Endodermal cell (in vitro differentiated cells): Measurements from ENCODE around the gene FRRS1. TPM values are rescaled to one million over a fixed set of nuclear protein-coding genes. Genes with fewer than 3 reads are reported as not detected.

ENCODE experiments used
- DNase-seq: peaks from one replicate; pipeline ENCODE4 v3.0.0-alpha.2; 2017
- H3K27ac ChIP-seq: 2 replicates; pipeline ENCODE4 v1.5.1; 2013; ENCODE audit warnings: mild to moderate bottlenecking, low read depth, low read length, moderate library complexity
- H3K27me3 ChIP-seq: 2 replicates; pipeline ENCODE4 v1.6.1; 2013; ENCODE audit warnings: mild to moderate bottlenecking, low read length, moderate library complexity; ENCODE audit not compliant: insufficient read depth, control insufficient read depth, poor library complexity, severe bottlenecking
- H3K36me3 ChIP-seq: 2 replicates; pipeline ENCODE4 v1.7.0; 2013; ENCODE audit warnings: mild to moderate bottlenecking, low read length, moderate library complexity; ENCODE audit not compliant: control insufficient read depth, insufficient read depth
- H3K4me1 ChIP-seq: one replicate; pipeline ENCODE4 v1.7.0; 2013; ENCODE audit warnings: low read length; ENCODE audit not compliant: control insufficient read depth, insufficient read depth
- H3K4me3 ChIP-seq: 2 replicates; pipeline ENCODE4 v1.5.1; 2013; ENCODE audit warnings: mild to moderate bottlenecking, low read length, moderate library complexity
- H3K9ac ChIP-seq: 2 replicates; pipeline ENCODE4 v1.6.1; 2013; ENCODE audit warnings: mild to moderate bottlenecking, low read length, moderate library complexity; ENCODE audit not compliant: poor library complexity, severe bottlenecking; ENCODE audit errors: extremely low read depth
- H3K9me3 ChIP-seq: 2 replicates; pipeline ENCODE4 v1.6.1; 2013; ENCODE audit warnings: mild to moderate bottlenecking, low read length, moderate library complexity; ENCODE audit not compliant: control insufficient read depth
- H3K27ac Mint-ChIP-seq: 2 replicates; pipeline ENCODE4 v1.8.0; 2020; ENCODE audit warnings: mixed read lengths
- H3K27me3 Mint-ChIP-seq: 2 replicates; pipeline ENCODE4 v1.8.0; 2021; ENCODE audit warnings: mild to moderate bottlenecking, mixed read lengths; ENCODE audit not compliant: insufficient read depth
- H3K36me3 Mint-ChIP-seq: 2 replicates; pipeline ENCODE4 v1.8.0; 2020; ENCODE audit warnings: low read depth, mixed read lengths
- H3K4me1 Mint-ChIP-seq: 2 replicates; pipeline ENCODE4 v1.8.0; 2020; ENCODE audit warnings: mixed read lengths
- H3K4me3 Mint-ChIP-seq: 2 replicates; pipeline ENCODE4 v1.8.0; 2020; ENCODE audit warnings: mild to moderate bottlenecking, moderate library complexity, mixed read lengths
- H3K9me3 Mint-ChIP-seq: 2 replicates; pipeline ENCODE4 v1.8.0; 2020; ENCODE audit warnings: mild to moderate bottlenecking, mixed read lengths
- WGBS, 2 experiments: methylation state at CpG; one replicate each; pipeline versions ENCODE4 v1.1.5 to v1.1.7; 2013; ENCODE audit warnings: missing lambda C conversion rate in 2 of 2, mixed read lengths in 1 of 2; ENCODE audit not compliant: insufficient coverage in 1 of 2, insufficient read length in 1 of 2; 5-methylcytosine and 5-hydroxymethylcytosine counted together
- total RNA-seq, 2 donors: library from RNA; stranded (reverse); fragmentation: NEBNext Ultra II Directional in 1 of 2; extraction: Animal tissue kit (Norgen Biotek cat#: 25700) in 1 of 2; gene quantifications; 2 replicates in 1 of 2; 3 replicates in 1 of 2; pipeline ENCODE4 v1.2.1, GENCODE V29; 2021
- TF ChIP-seq, protein P1 (sequence below): fragments of 200-600 bp; sonication (generic); conservative IDR thresholded peaks from 2 replicates; pipeline ENCODE4 v1.5.0; 2021; ENCODE audit warnings: antibody characterized with exemption, mild to moderate bottlenecking

FRRS1 gene
- total RNA-seq, 2 donors from 2014 or later, result 9.9 to 24.4 TPM

DNA sequence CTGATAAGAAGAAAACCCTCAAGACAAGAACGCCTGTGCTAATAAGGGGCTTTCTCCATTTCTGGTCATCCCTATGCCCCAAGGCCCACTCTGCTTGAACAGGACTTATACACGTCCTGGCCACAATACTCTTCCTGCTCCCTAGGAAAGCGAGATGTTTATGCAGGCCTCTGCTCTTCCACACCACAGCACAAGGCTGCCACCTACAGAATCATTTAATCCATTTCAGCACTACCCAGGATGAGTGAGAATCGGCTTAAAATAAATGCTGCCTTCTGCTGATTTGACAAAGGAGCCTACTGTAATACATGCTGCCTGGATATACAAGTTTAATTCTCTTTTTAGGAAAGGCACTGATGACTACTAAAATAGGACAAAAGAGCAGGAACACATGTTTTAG, 29.4 kb downstream of the FRRS1 start:
- Histone ChIP-seq H3K4me1 (peaks cover 2% of the 10 kb centered on the region), H3K36me3 (peaks cover 31% of the 10 kb centered on the region), H3K9me3 (no peaks in the 10 kb centered on the region), H3K27ac (no peak overlapping the region), H3K4me3 (no peak overlapping the region), H3K27me3 (no peaks in the 10 kb centered on the region), H3K9ac (no peak overlapping the region)
- no peaks in the 10 kb centered on the region for H3K27me3 Mint-ChIP-seq
- TF ChIP-seq, protein P1, sequence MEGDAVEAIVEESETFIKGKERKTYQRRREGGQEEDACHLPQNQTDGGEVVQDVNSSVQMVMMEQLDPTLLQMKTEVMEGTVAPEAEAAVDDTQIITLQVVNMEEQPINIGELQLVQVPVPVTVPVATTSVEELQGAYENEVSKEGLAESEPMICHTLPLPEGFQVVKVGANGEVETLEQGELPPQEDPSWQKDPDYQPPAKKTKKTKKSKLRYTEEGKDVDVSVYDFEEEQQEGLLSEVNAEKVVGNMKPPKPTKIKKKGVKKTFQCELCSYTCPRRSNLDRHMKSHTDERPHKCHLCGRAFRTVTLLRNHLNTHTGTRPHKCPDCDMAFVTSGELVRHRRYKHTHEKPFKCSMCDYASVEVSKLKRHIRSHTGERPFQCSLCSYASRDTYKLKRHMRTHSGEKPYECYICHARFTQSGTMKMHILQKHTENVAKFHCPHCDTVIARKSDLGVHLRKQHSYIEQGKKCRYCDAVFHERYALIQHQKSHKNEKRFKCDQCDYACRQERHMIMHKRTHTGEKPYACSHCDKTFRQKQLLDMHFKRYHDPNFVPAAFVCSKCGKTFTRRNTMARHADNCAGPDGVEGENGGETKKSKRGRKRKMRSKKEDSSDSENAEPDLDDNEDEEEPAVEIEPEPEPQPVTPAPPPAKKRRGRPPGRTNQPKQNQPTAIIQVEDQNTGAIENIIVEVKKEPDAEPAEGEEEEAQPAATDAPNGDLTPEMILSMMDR, result peak; percentile 79
- DNase-seq, result peak; percentile 75
- no peak overlapping the region for H3K27ac Mint-ChIP-seq
- peaks cover 21% of the 10 kb centered on the region for H3K4me1 Mint-ChIP-seq
- H3K4me3 Mint-ChIP-seq, result no peak overlapping the region
- peaks cover 18% of the 10 kb centered on the region for H3K36me3 Mint-ChIP-seq
- WGBS, 2 experiments, result 27 to 39% methylated on average over 4 of the region's 4 CpGs
- no peaks in the 10 kb centered on the region for H3K9me3 Mint-ChIP-seq

GRCh38 chr1:99735852-99736251, 30.6 kb downstream of the FRRS1 start:
- peaks cover 31% of the 10 kb centered on the region for H3K36me3 ChIP-seq
- no peak overlapping the region for H3K27ac ChIP-seq
- Mint-ChIP-seq H3K9me3 (no peaks in the 10 kb centered on the region), H3K4me3 (no peak overlapping the region), H3K4me1 (peaks cover 21% of the 10 kb centered on the region), H3K27ac (no peak overlapping the region), H3K36me3 (peaks cover 13% of the 10 kb centered on the region), H3K27me3 (no peaks in the 10 kb centered on the region)
- H3K27me3 ChIP-seq, result no peaks in the 10 kb centered on the region
- H3K9me3 ChIP-seq, result no peaks in the 10 kb centered on the region
- DNase-seq, result no peak
- H3K4me1 ChIP-seq, result peaks cover 2% of the 10 kb centered on the region
- no peak overlapping the region for H3K9ac ChIP-seq
- WGBS, 2 experiments, result 73% methylated on average over 2 of the region's 2 CpGs; no CpG with 5 or more reads in 1 of the 2 experiments
- TF ChIP-seq, protein P1, result no peak
- H3K4me3 ChIP-seq, result no peak overlapping the region

GRCh38 chr1:99731384-99731783, 35.1 kb downstream of the FRRS1 start:
- Mint-ChIP-seq H3K4me1 (peaks cover 15% of the 10 kb centered on the region), H3K27me3 (no peaks in the 10 kb centered on the region), H3K4me3 (no peak overlapping the region), H3K36me3 (peaks cover 7% of the 10 kb centered on the region), H3K9me3 (no peaks in the 10 kb centered on the region), H3K27ac (no peak overlapping the region)
- Histone ChIP-seq H3K27ac (no peak overlapping the region), H3K9me3 (no peaks in the 10 kb centered on the region), H3K36me3 (peaks cover 22% of the 10 kb centered on the region), H3K4me3 (no peak overlapping the region), H3K9ac (no peak overlapping the region), H3K27me3 (no peaks in the 10 kb centered on the region), H3K4me1 (peaks cover 3% of the 10 kb centered on the region)
- 83% methylated on average over 1 of the region's 1 CpG; no CpG with 5 or more reads in 1 of the 2 experiments for WGBS, 2 experiments
- no peak for DNase-seq
- TF ChIP-seq, protein P1, result no peak
